AG10803 (cell line): ENCODE measurements around the gene KIF25.
"Not testable (repeated sequence)": the region's sequence is repeated elsewhere in the genome, so short reads cannot be mapped to it uniquely, and the experiment has no call there.

Experiments used
- DNase-seq: peaks from one replicate; pipeline ENCODE4 v3.0.0; 2010; ENCODE audit warnings: low read depth
- H3K4me3 ChIP-seq: 2 replicates; pipeline ENCODE4 v1.5.1; 2011; ENCODE audit warnings: mild to moderate bottlenecking, low read length, control low read depth
- CTCF ChIP-seq: conservative IDR thresholded peaks from 2 replicates; pipeline ENCODE4 v1.5.1; 2011; ENCODE audit warnings: mild to moderate bottlenecking, low read length, control low read depth, inconsistent platforms

Gene KIF25

GRCh38 chr6:168070804-168071203 is 73.3 kb downstream of the KIF25 start:
- DNase-seq: no peak
- H3K4me3 ChIP-seq: no peak overlapping the region
- no peak for TF ChIP-seq CTCF

GRCh38 chr6:168071620-168072019 is 74.1 kb downstream of the KIF25 start:
- TF ChIP-seq CTCF: no peak
- no peak for DNase-seq
- no peak overlapping the region for H3K4me3 ChIP-seq

DNA sequence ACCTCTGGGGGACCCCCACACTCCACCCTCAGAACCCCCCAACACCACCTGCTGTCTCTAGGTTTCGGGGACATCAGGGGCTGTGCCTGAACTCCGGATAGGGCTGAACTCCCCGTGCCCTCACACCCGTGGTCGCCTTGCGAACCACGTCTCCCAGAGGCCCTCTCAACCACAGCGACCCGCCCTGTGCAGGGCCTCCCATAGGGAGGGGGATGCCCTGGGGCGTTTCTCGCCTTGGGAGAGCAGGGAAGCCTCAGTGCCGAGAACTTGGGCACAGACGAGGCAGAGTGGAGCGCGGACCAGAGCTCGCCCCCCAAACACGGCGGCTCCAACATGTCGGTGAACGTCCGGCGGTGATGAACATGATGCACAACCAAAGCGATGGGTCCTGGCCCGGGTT is 74.8 kb downstream of the KIF25 start:
- DNase-seq: no peak

DNA sequence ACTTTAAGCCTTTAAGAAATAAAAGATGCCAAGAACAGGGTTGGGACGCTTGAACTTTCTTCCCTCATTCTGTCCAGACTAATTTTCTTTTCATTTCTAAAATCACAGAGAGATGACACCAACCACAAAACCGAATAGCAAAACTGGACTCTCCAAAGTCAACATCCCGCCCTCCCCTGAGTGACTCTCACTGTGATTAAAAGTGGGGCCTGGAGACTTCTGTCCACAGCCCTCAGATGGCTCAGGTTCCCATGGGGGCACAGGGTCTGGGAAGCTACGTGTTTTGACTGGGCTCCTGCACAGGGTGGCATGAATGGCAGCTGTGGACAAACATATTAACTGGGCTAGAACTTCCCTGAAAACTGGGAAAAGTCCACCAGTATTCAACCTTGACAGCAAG is 75.3 kb downstream of the KIF25 start:
- H3K4me3 ChIP-seq: no peak overlapping the region
- no peak for DNase-seq
- TF ChIP-seq CTCF: no peak

More for the DNA sequence above, 74.8 kb downstream of the KIF25 start:
- H3K4me3 ChIP-seq: no peak overlapping the region
- no peak for TF ChIP-seq CTCF

- TF ChIP-seq CTCF: no peak
- no peak overlapping the region for H3K4me3 ChIP-seq
- no peak for DNase-seq
These were observed 76.7 kb downstream of the KIF25 start for GRCh38 chr6:168073937-168074730.

DNA sequence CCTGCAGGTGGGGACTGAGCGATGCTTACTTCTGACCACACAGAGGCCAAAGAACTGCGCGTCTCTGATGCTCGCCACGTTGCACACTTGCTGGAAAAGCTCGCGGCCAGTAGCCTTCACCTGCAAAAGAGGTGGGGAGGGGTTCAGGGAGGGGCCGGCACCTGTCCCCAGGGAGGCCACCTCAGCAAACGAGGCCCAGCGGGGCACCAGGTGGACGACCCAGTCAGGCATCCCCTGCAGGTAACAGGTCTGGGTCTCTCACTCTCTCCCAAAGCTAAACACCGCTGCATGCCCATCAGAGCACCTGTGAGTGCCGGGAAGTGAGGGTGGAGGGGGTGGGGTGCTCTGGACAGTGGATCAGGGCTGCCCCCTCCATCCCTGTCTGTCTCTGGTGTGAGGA is 77.7 kb downstream of the KIF25 start:
- H3K4me3 ChIP-seq: no peak overlapping the region
- DNase-seq: no peak
- TF ChIP-seq CTCF: no peak

DNA sequence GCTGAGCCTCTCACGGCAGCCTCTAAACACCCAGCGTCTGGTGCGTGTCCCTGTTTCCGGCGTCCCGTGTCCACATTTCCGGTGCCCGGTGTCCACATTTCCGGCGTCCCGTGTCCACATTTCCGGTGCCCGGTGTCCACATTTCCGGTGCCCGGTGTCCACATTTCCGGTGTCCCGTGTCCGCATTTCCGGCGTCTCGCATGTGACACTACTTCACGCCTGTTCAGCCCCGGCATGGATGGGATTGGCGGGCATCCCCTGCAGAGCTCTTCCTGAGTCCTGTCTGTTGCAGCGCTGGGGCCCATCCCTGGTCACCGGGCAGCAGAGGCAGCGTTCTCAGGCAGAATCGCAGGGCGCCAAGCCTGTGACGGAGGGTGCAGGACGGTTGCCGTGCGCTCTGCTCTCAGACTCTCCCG is 78.3 kb downstream of the KIF25 start:
- DNase-seq: no peak
- no peak for TF ChIP-seq CTCF
- no peak overlapping the region for H3K4me3 ChIP-seq

GRCh38 chr6:168077401-168077800 is 79.9 kb downstream of the KIF25 start:
- DNase-seq: not testable (repeated sequence)

More at GRCh38 chr6:168077401-168077800, 79.9 kb downstream of the KIF25 start:
- H3K4me3 ChIP-seq: not testable (repeated sequence)
